K562 (cell line): ENCODE results near the gene RARG. TPM values are rescaled to one million over a fixed set of nuclear protein-coding genes. Genes with fewer than 3 reads are reported as not detected.

Source experiments
- BHLHE40 ChIP-seq: IDR thresholded peaks from 2 replicates; pipeline ENCODE4 v1.6.1; 2011; ENCODE audit warnings: low read length, improper control_type of control experiment
- CREM ChIP-seq: IDR thresholded peaks from 2 replicates; pipeline ENCODE4 v1.6.1; 2014; ENCODE audit warnings: antibody characterized with exemption, low read depth
- FOXM1 ChIP-seq, 2 experiments: fragments of 450-650 bp in 1 of 2; sonication (generic) in 1 of 2; formaldehyde crosslinking in 1 of 2; IDR thresholded peaks; 2 replicates each; pipeline versions ENCODE4 v1.6.1 to v1.9.0; 2017 to 2022; ENCODE audit warnings: low read depth in 2 of 2, mild to moderate bottlenecking in 2 of 2, missing genetic modification reagents in 1 of 2, moderate library complexity in 1 of 2
- HEY1 ChIP-seq: fragments of 250-450 bp; sonication (Bioruptor Pico); IDR thresholded peaks from 2 replicates; pipeline ENCODE4 v1.5.0; 2020; ENCODE audit warnings: mild to moderate bottlenecking, moderate library complexity, borderline replicate concordance
- KAT8 ChIP-seq: fragments of 450-650 bp; IDR thresholded peaks from 2 replicates; pipeline ENCODE4 v1.6.1; 2016; ENCODE audit warnings: low read depth, mild to moderate bottlenecking
- MXD1 ChIP-seq: fragments of 250-450 bp; sonication (Bioruptor Pico); IDR thresholded peaks from 2 replicates; pipeline ENCODE4 v1.8.0; 2021; ENCODE audit warnings: borderline replicate concordance, mild to moderate bottlenecking, moderate library complexity; ENCODE audit not compliant: poor library complexity, severe bottlenecking
- MYNN ChIP-seq, 2 experiments: sonication (generic); formaldehyde crosslinking in 1 of 2; IDR thresholded peaks; 2 replicates each; pipeline versions ENCODE4 v1.5.0 to v1.6.1; 2016 to 2020; ENCODE audit warnings: antibody characterized with exemption in 1 of 2, missing genetic modification reagents in 1 of 2
- NCOA2 ChIP-seq, 2 experiments: fragments of 450-650 bp; IDR thresholded peaks; 2 replicates each; pipeline ENCODE4 v1.6.1; 2018; ENCODE audit warnings: mild to moderate bottlenecking in 2 of 2, moderate library complexity in 1 of 2; ENCODE audit not compliant: partially characterized antibody in 2 of 2
- PTTG1 ChIP-seq: fragments of 450-650 bp; IDR thresholded peaks from 2 replicates; pipeline ENCODE4 v1.6.1; 2016; ENCODE audit warnings: low read depth, mild to moderate bottlenecking, missing genetic modification characterization, missing compliant biosample characterization
- RBM39 ChIP-seq: fragments of 200-400 bp; formaldehyde crosslinking; optimal IDR thresholded peaks from 2 replicates; pipeline ENCODE3; 2018; ENCODE audit warnings: low read depth, low read length
- RCOR1 ChIP-seq, 2 experiments: IDR thresholded peaks; 2 replicates each; pipeline ENCODE4 v1.6.1; 2012; ENCODE audit warnings: low read depth in 2 of 2, low read length in 2 of 2, borderline replicate concordance in 1 of 2, improper control_type of control experiment in 1 of 2
- SIN3B ChIP-seq: fragments of 450-650 bp; IDR thresholded peaks from 2 replicates; pipeline ENCODE4 v1.6.1; 2017; ENCODE audit warnings: low read depth, mild to moderate bottlenecking, moderate library complexity
- TAF15 ChIP-seq: fragments of 200-400 bp; formaldehyde crosslinking; IDR thresholded peaks from 2 replicates; pipeline ENCODE4 v1.6.1; 2017; ENCODE audit warnings: mild to moderate bottlenecking, low read depth, low read length, moderate library complexity
- TCF7 ChIP-seq: sonication (generic); IDR thresholded peaks from 2 replicates; pipeline ENCODE4 v1.6.1; 2016; ENCODE audit warnings: antibody characterized with exemption, borderline replicate concordance
- ZBTB33 ChIP-seq: sonication (generic); formaldehyde crosslinking; IDR thresholded peaks from 2 replicates; pipeline ENCODE4 v1.8.1; 2023; ENCODE audit warnings: mild to moderate bottlenecking, missing genetic modification reagents
- ZNF318 ChIP-seq, 2 experiments: fragments of 450-650 bp; IDR thresholded peaks; 2 replicates each; pipeline ENCODE4 v1.6.1; 2016; ENCODE audit warnings: mild to moderate bottlenecking in 2 of 2, borderline replicate concordance in 1 of 2, low read depth in 1 of 2, moderate library complexity in 1 of 2
- polyA plus RNA-seq, 8 experiments: library from polyadenylated mRNA; depleted of rRNA in 4 of 8; stranded (reverse) in 5 of 8; unstranded in 3 of 8; fragments of >200 nt; fragmentation: Nextera tagmentation in 2 of 8; fragmentation: Illumina TruSeq in 1 of 8; extraction: Ambion mirVana in 2 of 8; extraction: Trizol in 1 of 8; gene quantifications; 2 replicates each; pipeline versions ENCODE4 v1.2.1 to v1.2.3, GENCODE V29; 2011 to 2014; ENCODE audit warnings: inconsistent platforms in 1 of 8, missing spikeins in 1 of 8
- total RNA-seq, 7 experiments: library from RNA; depleted of rRNA in 6 of 7; stranded (reverse); fragments of >200 nt in 6 of 7; fragmentation: Illumina TruSeq in 2 of 7; extraction: Trizol in 2 of 7; gene quantifications; 2 replicates each; pipeline versions ENCODE4 v1.2.1 to v1.2.3, GENCODE V29; 2011 to 2021; ENCODE audit warnings: low replicate concordance in 1 of 7

RARG gene
- total and polyA plus RNA-seq, 9 of the 15 experiments (the other 6 are each of a cell fraction or from before 2014, with no cell fraction given), result 0.18 to 7.6 (median 3.8) TPM

GRCh38 chr12:53221203-53222080 lies 10.6 kb downstream of the RARG start (continued):
- TF ChIP-seq ZNF318 (IDR thresholded peaks at IDR 0.05; ENCODE audit: borderline replicate concordance in 1 of 2, low read depth in 1 of 2) (no peak), PTTG1 (tag) (no peak), MYNN (IDR thresholded peaks at IDR 0.05) (no peak), MYNN (CRISPR knock-in tag; IDR thresholded peaks at IDR 0.05) (no peak), FOXM1 (IDR thresholded peaks at IDR 0.05; ENCODE audit: low read depth) (no peak), FOXM1 (CRISPR knock-in tag; IDR thresholded peaks at IDR 0.05; ENCODE audit: low read depth) (no peak), RBM39 (no peak), ZBTB33 (no peak), NCOA2 (IDR thresholded peaks at IDR 0.05; ENCODE audit: partially characterized antibody in 2 of 2) (no peak), TAF15 (no peak), MXD1 (CRISPR knock-in tag) (no peak), TCF7 (no peak), KAT8 (no peak), CREM (no peak; the same call in 1 of the 2 replicates), BHLHE40 (no peak), HEY1 (no peak), SIN3B (no peak), RCOR1 (IDR thresholded peaks at IDR 0.05; ENCODE audit: borderline replicate concordance in 1 of 2, low read depth in 2 of 2, low read length in 2 of 2) (no peak)
